A673 (cell line): Measurements from ENCODE around the gene ZIM2.

Experiments
- CTCF ChIP-seq: fragments of 300-800, 200-600 bp; sonication (generic); conservative IDR thresholded peaks from 2 replicates; pipeline ENCODE4 v1.5.1; 2017; ENCODE audit warnings: low read depth, mild to moderate bottlenecking, antibody characterized with exemption, low read length, moderate library complexity, mixed read lengths
- EZH2 ChIP-seq: fragments of 200-600 bp; sonication (generic); IDR thresholded peaks from 2 replicates; pipeline ENCODE4 v1.6.1; 2017; ENCODE audit warnings: borderline replicate concordance, low read depth, mild to moderate bottlenecking, mixed read lengths, antibody characterized with exemption, low read length; ENCODE audit not compliant: poor library complexity, severe bottlenecking

DNA sequence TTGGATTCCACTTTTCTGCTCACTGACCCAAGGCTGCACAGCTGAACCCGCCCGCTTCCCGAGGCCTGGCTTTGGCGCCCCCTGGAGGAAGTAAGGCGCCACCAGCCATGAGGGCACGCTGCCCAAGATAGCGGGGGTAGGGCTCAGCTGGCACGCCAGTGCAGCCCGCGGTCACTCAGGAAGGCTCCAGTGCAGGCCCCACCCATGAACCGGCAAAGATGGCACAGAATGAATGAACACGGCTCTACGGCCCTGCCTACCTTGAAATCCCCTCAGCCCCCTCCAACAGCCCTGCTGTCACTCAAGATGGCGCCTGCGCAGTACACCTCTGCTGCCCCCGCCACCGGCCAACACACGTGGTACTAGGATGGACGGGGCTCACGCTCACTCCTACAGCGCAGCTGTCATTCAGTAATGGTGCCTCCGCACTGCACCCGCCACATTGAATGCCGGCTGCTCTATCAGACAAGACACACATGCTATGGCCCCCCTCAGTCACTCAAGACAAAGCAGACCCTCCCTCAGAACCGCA lies 3.0 kb downstream of the ZIM2 start:
- TF ChIP-seq EZH2, result no peak
- TF ChIP-seq CTCF, result peak; percentile 65
